H1 (cell line): ENCODE data around the gene LHFPL3. TPM values are rescaled to one million over a fixed set of nuclear protein-coding genes. Genes with fewer than 3 reads are reported as not detected.
A peak's percentile ranks its signal among the peaks of the same experiment; 100 is the strongest.

Experiments
- CTCF ChIA-PET: fragments of 300-600 bp; sonication (Branson Sonifier 250); formaldehyde crosslinking; loops from one replicate; lab custom pipeline; 2021; ENCODE audit not compliant: partially characterized antibody; lab: Charles Lee
- POLR2A ChIA-PET: fragments of 300-600 bp; sonication (Branson Sonifier 250); formaldehyde crosslinking; loops from one replicate; lab custom pipeline; 2021; ENCODE audit warnings: inconsistent platforms; ENCODE audit not compliant: partially characterized antibody; lab: Charles Lee
- DNase-seq, 2 experiments: peaks; one replicate each; pipeline versions ENCODE4 v3.0.0 to v3.0.0-alpha.2; 2010 to 2022; ENCODE audit warnings: low spot score in 2 of 2, low read depth in 1 of 2, mixed read lengths in 1 of 2
- FAIRE-seq: peaks from 2 replicates; lab custom pipeline; 2011; peaks lifted over from hg19 to GRCh38; lab: Jason Lieb, UNC
- H2AFZ ChIP-seq: 2 replicates; pipeline ENCODE4 v1.8.1; 2012; ENCODE audit warnings: low read length, inconsistent platforms
- H2AK5ac ChIP-seq: 2 replicates; pipeline ENCODE4 v1.6.1; 2013; ENCODE audit warnings: low read depth, low read length
- H2BK120ac ChIP-seq: replicated peaks from 2 replicates; pipeline ENCODE3; 2013; ENCODE audit warnings: low read depth, low read length, inconsistent platforms
- H2BK12ac ChIP-seq: 2 replicates; pipeline ENCODE4 v1.6.1; 2013; ENCODE audit warnings: low read depth, low read length
- H2BK15ac ChIP-seq: 2 replicates; pipeline ENCODE4 v1.6.1; 2013; ENCODE audit warnings: low read length
- H2BK20ac ChIP-seq: 2 replicates; pipeline ENCODE4 v1.6.1; 2013; ENCODE audit warnings: low read length
- H2BK5ac ChIP-seq: 2 replicates; pipeline ENCODE4 v1.6.1; 2013; ENCODE audit warnings: low read depth, low read length
- H3K14ac ChIP-seq: 2 replicates; pipeline ENCODE4 v1.6.1; 2013; ENCODE audit warnings: inconsistent platforms; ENCODE audit not compliant: insufficient read length
- H3K18ac ChIP-seq: 2 replicates; pipeline ENCODE4 v1.6.1; 2013; ENCODE audit warnings: low read length; ENCODE audit errors: extremely low read depth
- H3K23ac ChIP-seq: 2 replicates; pipeline ENCODE4 v1.6.1; 2013; ENCODE audit warnings: inconsistent platforms; ENCODE audit not compliant: insufficient read length
- H3K23me2 ChIP-seq: 2 replicates; pipeline ENCODE4 v1.6.1; 2013; ENCODE audit warnings: low read depth, low read length
- H3K27ac ChIP-seq: 2 replicates; pipeline ENCODE4 v1.6.1; 2011; ENCODE audit warnings: low read depth, low read length, inconsistent platforms
- H3K27me3 ChIP-seq, 4 experiments: replicated peaks in 1 of 4; 1 replicate in 1 of 4; 2 replicates in 3 of 4; pipeline versions ENCODE4 v1.6.1 to v1.8.1; 2011 to 2013; ENCODE audit warnings: low read length in 3 of 4, mild to moderate bottlenecking in 3 of 4, inconsistent platforms in 2 of 4, mixed read lengths in 2 of 4, moderate library complexity in 1 of 4; ENCODE audit not compliant: control insufficient read depth in 3 of 4, insufficient read depth in 3 of 4; ENCODE audit errors: extremely low read depth in 1 of 4
- H3K36me3 ChIP-seq, 4 experiments: 2 replicates each; pipeline versions ENCODE4 v1.6.1 to v1.8.1; 2011 to 2013; ENCODE audit warnings: mild to moderate bottlenecking in 4 of 4, low read length in 3 of 4, moderate library complexity in 2 of 4, control low read depth in 1 of 4, inconsistent platforms in 1 of 4; ENCODE audit not compliant: insufficient read depth in 4 of 4, control insufficient read depth in 2 of 4
- H3K4ac ChIP-seq: replicated peaks from 2 replicates; pipeline ENCODE3; 2013; ENCODE audit warnings: low read length, low read depth, mixed read lengths, inconsistent platforms; ENCODE audit not compliant: insufficient read length
- H3K4me1 ChIP-seq, 4 experiments: replicated peaks in 1 of 4; 1 replicate in 1 of 4; 2 replicates in 3 of 4; pipeline versions ENCODE4 v1.6.1 to v1.8.1; 2011 to 2013; ENCODE audit warnings: low read length in 3 of 4, inconsistent platforms in 2 of 4, mixed read lengths in 1 of 4; ENCODE audit not compliant: insufficient read depth in 4 of 4, control insufficient read depth in 3 of 4
- H3K4me2 ChIP-seq, 2 experiments: 2 replicates each; pipeline versions ENCODE4 v1.6.1 to v1.8.1; 2011 to 2013; ENCODE audit warnings: low read depth in 2 of 2, low read length in 2 of 2, control low read depth in 1 of 2, inconsistent platforms in 1 of 2, mild to moderate bottlenecking in 1 of 2; ENCODE audit not compliant: insufficient read depth in 1 of 2
- H3K4me3 ChIP-seq, 4 experiments: fragments of 200-600, 300-600 bp in 1 of 4; sonication (generic), shearing (Covaris generic), sonication (Bioruptor Twin) in 1 of 4; 2 replicates each; pipeline versions ENCODE4 v1.5.1 to v1.8.1; 2011 to 2016; ENCODE audit warnings: low read length in 4 of 4, low read depth in 3 of 4, control low read depth in 2 of 4, inconsistent platforms in 2 of 4, mild to moderate bottlenecking in 2 of 4, mixed read lengths in 1 of 4, moderate library complexity in 1 of 4; ENCODE audit not compliant: insufficient read depth in 2 of 4; ENCODE audit errors: extremely low read depth in 1 of 4
- H3K56ac ChIP-seq: replicated peaks from 2 replicates; pipeline ENCODE3; 2013; ENCODE audit warnings: low read depth, mild to moderate bottlenecking, mixed read lengths, low read length, inconsistent platforms; ENCODE audit not compliant: insufficient read length
- H3K79me1 ChIP-seq: 2 replicates; pipeline ENCODE4 v1.6.1; 2013; ENCODE audit warnings: low read depth, low read length, control low read depth
- H3K79me2 ChIP-seq, 2 experiments: 2 replicates each; pipeline versions ENCODE4 v1.6.1 to v1.8.1; 2012 to 2013; ENCODE audit warnings: low read length in 2 of 2, mild to moderate bottlenecking in 2 of 2, inconsistent platforms in 1 of 2; ENCODE audit not compliant: insufficient read depth in 2 of 2, control insufficient read depth in 1 of 2
- H3K9ac ChIP-seq, 4 experiments: replicated peaks in 1 of 4; 1 replicate in 1 of 4; 2 replicates in 3 of 4; pipeline versions ENCODE4 v1.6.1 to v1.8.1; 2011 to 2013; ENCODE audit warnings: low read depth in 3 of 4, low read length in 3 of 4, control low read depth in 2 of 4, mild to moderate bottlenecking in 2 of 4, moderate library complexity in 2 of 4, inconsistent platforms in 1 of 4; ENCODE audit errors: extremely low read depth in 1 of 4
- H3K9me3 ChIP-seq, 2 experiments: 2 replicates each; pipeline versions ENCODE4 v1.6.1 to v1.8.1; 2012 to 2013; ENCODE audit warnings: mild to moderate bottlenecking in 2 of 2, moderate library complexity in 2 of 2, control low read depth in 1 of 2, inconsistent platforms in 1 of 2, low read depth in 1 of 2, low read length in 1 of 2, mixed read lengths in 1 of 2; ENCODE audit not compliant: insufficient read depth in 2 of 2
- H4K20me1 ChIP-seq, 2 experiments: replicated peaks in 1 of 2; 2 replicates each; pipeline versions ENCODE3 to v1.8.1; 2011 to 2013; ENCODE audit warnings: inconsistent platforms in 2 of 2, low read length in 2 of 2, mild to moderate bottlenecking in 1 of 2; ENCODE audit not compliant: insufficient read depth in 2 of 2, control insufficient read depth in 1 of 2
- H4K5ac ChIP-seq: 2 replicates; pipeline ENCODE4 v1.6.1; 2013; ENCODE audit warnings: low read length, low read depth, mixed read lengths, inconsistent platforms; ENCODE audit not compliant: insufficient read length
- H4K8ac ChIP-seq: 2 replicates; pipeline ENCODE4 v1.8.0; 2013; ENCODE audit warnings: mild to moderate bottlenecking, moderate library complexity, low read length, inconsistent platforms; ENCODE audit not compliant: insufficient read depth; ENCODE audit errors: extremely low read depth
- H4K91ac ChIP-seq: replicated peaks from 2 replicates; pipeline ENCODE3; 2013; ENCODE audit warnings: low read length, mixed read lengths, inconsistent platforms; ENCODE audit not compliant: insufficient read length
- ASH2L ChIP-seq: fragments of 200-600, 300-600 bp; sonication (generic); IDR thresholded peaks from one replicate; pipeline ENCODE4 v1.7.1; 2017; ENCODE audit warnings: low read length
- CTCF ChIP-seq, 3 experiments: IDR thresholded peaks; 1 replicate in 2 of 3; 2 replicates in 1 of 3; pipeline versions ENCODE4 v1.5.1 to v1.6.1; 2011; ENCODE audit warnings: low read length in 3 of 3, mild to moderate bottlenecking in 3 of 3, inconsistent platforms in 2 of 3, low read depth in 1 of 3, moderate library complexity in 1 of 3; ENCODE audit not compliant: insufficient read depth in 1 of 3; ENCODE audit errors: control extremely low read depth in 1 of 3
- NANOG ChIP-seq: IDR thresholded peaks from 2 replicates; pipeline ENCODE4 v1.6.1; 2011; ENCODE audit warnings: low read length, low read depth, mild to moderate bottlenecking, inconsistent platforms; ENCODE audit not compliant: insufficient read depth, poor library complexity, severe bottlenecking
- RBBP5 ChIP-seq: IDR thresholded peaks from 2 replicates; pipeline ENCODE4 v1.7.1; 2012; ENCODE audit warnings: low read depth, mild to moderate bottlenecking, inconsistent platforms, low read length, moderate library complexity, borderline replicate concordance
- RFX5 ChIP-seq: IDR thresholded peaks from 2 replicates; pipeline ENCODE4 v1.6.1; 2011; ENCODE audit warnings: low read depth, low read length, improper control_type of control experiment, borderline replicate concordance
- ZNF274 ChIP-seq: IDR thresholded peaks from 2 replicates; pipeline ENCODE4 v1.7.0; 2012; ENCODE audit warnings: low read length, borderline replicate concordance; ENCODE audit errors: extremely low read depth
- WGBS, 2 experiments: shearing (Covaris generic) in 1 of 2; methylation state at CpG; one replicate each; pipeline versions ENCODE4 v1.1.6 to v1.1.7; 2013 to 2015; ENCODE audit warnings: low lambda C conversion rate in 2 of 2, mixed read lengths in 2 of 2, inconsistent platforms in 1 of 2, low coverage in 1 of 2, missing lambda C conversion rate in 1 of 2; ENCODE audit not compliant: insufficient replicate concordance in 2 of 2, insufficient coverage in 1 of 2, insufficient read length in 1 of 2; ENCODE audit errors: extremely low coverage in 1 of 2, missing lambda C conversion rate in 1 of 2; 5-methylcytosine and 5-hydroxymethylcytosine counted together
- polyA plus RNA-seq, 7 experiments: library from polyadenylated mRNA; depleted of rRNA in 3 of 7; stranded (reverse) in 5 of 7; unstranded in 2 of 7; fragments of >200 nt in 5 of 7; fragments of 200-250 nt in 2 of 7; gene quantifications; 1 replicate in 5 of 7; 2 replicates in 1 of 7; 4 replicates in 1 of 7; pipeline versions ENCODE4 v1.2.1 to v1.2.3, GENCODE V29; 2011 to 2013; ENCODE audit warnings: missing spikeins in 2 of 7, mixed read lengths in 2 of 7
- total RNA-seq: library from RNA; stranded (reverse); fragmentation: NEBNext Ultra II Directional; extraction: Animal tissue kit (Norgen Biotek cat#: 25700); gene quantifications from 2 replicates; pipeline ENCODE4 v1.2.1, GENCODE V29; 2021
- TF ChIP-seq, protein P1 (sequence below): IDR thresholded peaks from 2 replicates; pipeline ENCODE4 v1.6.1; 2012; ENCODE audit warnings: inconsistent platforms

LHFPL3 gene
- total and polyA plus RNA-seq, 2 of the 8 experiments (the other 6 are each of a cell fraction or from before 2014, with no cell fraction given): 0.24 to 0.50 TPM

DNA sequence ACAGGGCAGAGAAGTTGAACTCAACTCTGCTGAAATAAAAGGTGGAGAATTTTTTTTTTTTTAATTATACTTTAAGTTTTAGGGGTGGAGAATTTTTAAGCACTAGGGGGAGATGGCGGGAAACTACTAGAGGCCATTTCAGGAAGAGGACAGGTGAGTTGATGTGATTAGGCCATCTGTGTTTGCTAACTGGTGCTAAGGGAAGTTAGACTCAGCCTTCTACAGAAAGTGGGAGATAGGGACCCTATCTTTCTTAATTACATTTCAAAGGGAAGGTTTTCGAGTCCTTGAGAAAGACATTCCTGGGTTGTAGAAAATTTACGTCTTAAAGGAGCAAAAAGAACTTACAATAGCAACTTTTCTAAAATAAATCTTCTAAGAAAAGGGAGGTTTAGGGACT, 124.8 kb downstream of the LHFPL3 start:
- peak in 1 of 2 experiments; percentile 9 for DNase-seq

More for the DNA sequence above, 124.8 kb downstream of the LHFPL3 start:
- H3K4me3 ChIP-seq: no peak overlapping the region
- no peak overlapping the region for H3K27ac ChIP-seq
- H3K79me2 ChIP-seq: no peaks in the 10 kb centered on the region
- no peaks in the 10 kb centered on the region for H3K36me3 ChIP-seq
- no peak overlapping the region for H2BK12ac ChIP-seq
- no peak overlapping the region for H3K14ac ChIP-seq
- H2AK5ac ChIP-seq: no peak overlapping the region
- no peak overlapping the region for H3K18ac ChIP-seq
- H3K4me1 ChIP-seq: no peaks in the 10 kb centered on the region
- H4K20me1 ChIP-seq: no peaks in the 10 kb centered on the region
- H3K4me2 ChIP-seq: no peak overlapping the region
- no peak overlapping the region for H2AFZ ChIP-seq
- peaks cover 0 to 4% (median 0%) of the 10 kb centered on the region in 4 experiments; a peak in 1 of 7 replicates for H3K27me3 ChIP-seq
- no peak overlapping the region for H3K56ac ChIP-seq
- H2BK15ac ChIP-seq: no peak overlapping the region
- no peaks in the 10 kb centered on the region for H3K23me2 ChIP-seq
- H3K9ac ChIP-seq: no peak overlapping the region
- H3K79me1 ChIP-seq: no peaks in the 10 kb centered on the region
- H3K23ac ChIP-seq: no peak overlapping the region
- 62% methylated on average over 3 of the region's 3 CpGs; no CpG with 5 or more reads in 1 of the 2 experiments for WGBS, 2 experiments
- CTCF ChIA-PET: no interaction called here
- H2BK20ac ChIP-seq: no peak overlapping the region
- H4K91ac ChIP-seq: no peak overlapping the region
- no peak for FAIRE-seq
- POLR2A ChIA-PET: no interaction called here
- TF ChIP-seq, protein P1, sequence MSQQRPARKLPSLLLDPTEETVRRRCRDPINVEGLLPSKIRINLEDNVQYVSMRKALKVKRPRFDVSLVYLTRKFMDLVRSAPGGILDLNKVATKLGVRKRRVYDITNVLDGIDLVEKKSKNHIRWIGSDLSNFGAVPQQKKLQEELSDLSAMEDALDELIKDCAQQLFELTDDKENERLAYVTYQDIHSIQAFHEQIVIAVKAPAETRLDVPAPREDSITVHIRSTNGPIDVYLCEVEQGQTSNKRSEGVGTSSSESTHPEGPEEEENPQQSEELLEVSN: peak; percentile 40; the same call in 1 of the 2 replicates
- no peak for TF ChIP-seq NANOG
- no peak for TF ChIP-seq RBBP5
- TF ChIP-seq ZNF274: no peak
- TF ChIP-seq CTCF (IDR thresholded peaks at IDR 0.05; ENCODE audit: control extremely low read depth in 1 of 3, insufficient read depth in 1 of 3, low read depth in 1 of 3, low read length in 3 of 3): peak in 1 of 3 experiments; percentile 0; a peak in 1 of 4 replicates
- TF ChIP-seq RFX5: no peak
- no peak for TF ChIP-seq ASH2L
- H4K5ac ChIP-seq: no peak overlapping the region
- no peak overlapping the region for H4K8ac ChIP-seq
- H3K9me3 ChIP-seq: peaks cover 0 to 9% of the 10 kb centered on the region in 2 experiments; a peak in 2 of 4 replicates
- H3K4ac ChIP-seq: no peak overlapping the region
- H2BK120ac ChIP-seq: no peak overlapping the region
- no peak overlapping the region for H2BK5ac ChIP-seq
